Heart left ventricle (tissue), 16 donors: ENCODE results near the gene KCNIP3. TPM values are rescaled to one million over a fixed set of nuclear protein-coding genes. Genes with fewer than 3 reads are reported as not detected.

Experiments
- ATAC-seq, 4 donors: fragments of 200-7000 bp; cut with Tn5 transposase; one replicate each; pipeline ENCODE4 v1.9.1; 2020 to 2022; ENCODE audit warnings: moderate library complexity in 4 of 4, mild to moderate bottlenecking in 3 of 4, moderate number of reproducible peaks in 1 of 4
- DNase-seq, 5 donors: peaks; one replicate each; pipeline ENCODE4 v3.0.0-alpha.2; 2020
- H3K27ac ChIP-seq, 12 donors: fragments of 200-600 bp; sonication (generic) in 4 of 12; one replicate each; pipeline versions ENCODE4 v1.5.0 to v1.8.0; 2016 to 2022; ENCODE audit warnings: mild to moderate bottlenecking in 2 of 12
- H3K27me3 ChIP-seq, 9 donors: fragments of 200-600 bp; sonication (generic) in 2 of 9; one replicate each; pipeline versions ENCODE4 v1.5.1 to v1.8.0; 2016 to 2022; ENCODE audit warnings: mild to moderate bottlenecking in 3 of 9
- H3K36me3 ChIP-seq, 9 donors: fragments of 200-600 bp; sonication (generic) in 2 of 9; one replicate each; pipeline versions ENCODE4 v1.5.0 to v1.8.0; 2018 to 2022; ENCODE audit warnings: mild to moderate bottlenecking in 2 of 9
- H3K4me1 ChIP-seq, 12 donors: fragments of 200-600 bp; sonication (generic) in 4 of 12; one replicate each; pipeline versions ENCODE4 v1.5.0 to v1.8.0; 2016 to 2022; ENCODE audit warnings: mild to moderate bottlenecking in 3 of 12
- H3K4me3 ChIP-seq, 12 donors: fragments of 200-600 bp; sonication (generic) in 4 of 12; one replicate each; pipeline versions ENCODE4 v1.5.0 to v1.8.0; 2017 to 2022; ENCODE audit warnings: mild to moderate bottlenecking in 9 of 12, moderate library complexity in 4 of 12
- H3K9me3 ChIP-seq, 12 donors: fragments of 200-600 bp; sonication (generic) in 4 of 12; one replicate each; pipeline versions ENCODE4 v1.5.0 to v1.8.0; 2016 to 2022; ENCODE audit warnings: mild to moderate bottlenecking in 1 of 12
- POLR2A ChIP-seq, 2 donors: fragments of 450-650 bp; IDR thresholded peaks; one replicate each; pipeline ENCODE4 v1.6.1; 2017; ENCODE audit warnings: antibody characterized with exemption in 2 of 2, mild to moderate bottlenecking in 2 of 2, moderate library complexity in 2 of 2
- WGBS, 4 donors: extraction: QIAGEN DNeasy Blood & Tissue Kit in 2 of 4; methylation state at CpG; one replicate each; pipeline versions ENCODE4 v1.1.5 to v1.1.7; 2013 to 2018; 5-methylcytosine and 5-hydroxymethylcytosine counted together
- intact Hi-C, 10 donors: fragments of 100-400 bp; cut with DNase I; formaldehyde crosslinking; loops; one replicate each; pipeline versions ENCODE4 v1.11.1 to v1.14.2; 2022
- polyA plus RNA-seq, 2 donors: library from polyadenylated mRNA; stranded (reverse); fragments of 200-250 nt; gene quantifications; one replicate each; pipeline ENCODE4 v1.2.3, GENCODE V29; 2013
- total RNA-seq, 9 donors: library from RNA; depleted of rRNA in 2 of 9; stranded (reverse); fragments of >200 nt in 2 of 9; fragmentation: NEBNext Ultra II Directional in 3 of 9; extraction: Animal tissue kit (Norgen Biotek cat#: 25700) in 3 of 9; gene quantifications; one replicate each; pipeline versions ENCODE4 v1.1.0 to v1.2.4, GENCODE V29; 2016 to 2023
- TF ChIP-seq, protein P1 (sequence below), 12 donors: fragments of 200-600 bp; sonication (generic) in 4 of 12; IDR thresholded peaks; one replicate each; pipeline versions ENCODE4 v1.5.0 to v1.8.0; 2018 to 2022; ENCODE audit warnings: antibody characterized with exemption in 12 of 12, mild to moderate bottlenecking in 5 of 12
- donor health status: ischemic (EF 13 %, LVEDD 7.1; RV severe dilation, severe dysfunction).
- donor health status: healthy with polysubstance abuse.
- donor health status: DM: no; HTN: yes; CAD: no.
- donor health status: DM: no; HTN: no; CAD: no.
- donor health status: ischemic (EF 25% LVEDD 6.9; RV normal size, moderate dysfunction).
- donor health status: ischemic (EF 25% LVEDD 5.7; RV mildly dilated, moderate dysfunction).
- donor health status: healthy.
- donor health status: DM: yes; HTN: yes; CAD: no.
- donor health status: ischemic (EF 35%, LVEDD 5.7; RV mildly dilated, moderate dysfunction).
- donor health status: nonischemic (EF 11% LVEDD 7.7; RV severe dilation, severe dysfunction).
- donor health status: DM: yes; HTN: yes; CAD: no.
- donor health status: PGD.
- donor health status: ischemic (EF 29% LVEDD 5.4; RV normal size, mild dysfunction).
- donor health status: nonischemic (EF 23%, LVEDD 6.1; RV moderate dilation, normal function).

The KCNIP3 gene
- total and polyA plus RNA-seq, 11 donors, result 2.7 to 8.3 (median 4.0) TPM

DNA sequence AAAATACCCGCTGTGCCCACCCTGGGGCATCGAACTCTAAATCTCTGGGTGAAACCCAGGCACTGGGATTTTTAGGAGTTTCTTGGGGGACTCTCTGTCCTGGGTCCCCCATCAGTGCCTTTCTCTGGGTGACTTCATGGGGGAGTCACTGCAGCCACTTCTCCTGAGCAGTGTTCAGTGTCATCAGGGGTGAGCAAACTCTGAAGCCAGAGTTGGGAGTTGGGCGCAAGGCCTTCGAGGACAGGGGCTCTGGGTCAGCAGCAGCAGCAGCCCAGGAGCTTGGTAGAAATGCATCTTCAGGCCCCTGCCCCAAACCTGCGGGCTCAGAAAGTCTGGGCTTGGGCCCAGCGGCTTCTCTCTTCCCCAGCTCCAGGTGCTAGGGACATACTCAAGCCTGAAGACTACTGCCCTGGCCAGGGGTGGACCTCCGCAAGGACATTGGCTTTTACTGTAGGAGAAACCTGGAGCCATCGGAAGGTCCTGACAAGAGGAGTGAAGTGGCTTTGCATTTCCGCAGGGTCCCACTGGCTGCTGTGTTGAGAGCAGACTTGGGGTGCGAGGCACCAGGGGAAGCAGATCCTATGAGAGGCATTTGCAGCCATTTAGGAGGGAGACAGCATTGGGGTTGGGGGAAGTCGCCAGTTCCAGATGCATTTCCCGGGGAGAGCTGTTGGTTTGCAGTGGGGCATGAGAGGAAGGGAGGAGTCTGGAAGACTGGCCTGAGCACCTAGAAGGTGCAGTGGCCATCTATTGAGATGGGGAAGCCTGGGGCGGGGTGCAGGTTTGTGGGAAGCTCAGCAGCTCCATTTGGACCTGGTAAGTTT is 53.8 kb downstream of the KCNIP3 start:
- H3K4me1 ChIP-seq, result peaks cover 0 to 20% (median 2%) of the 10 kb centered on the region in 12 donors
- ATAC-seq, result no peak
- H3K36me3 ChIP-seq, result no peaks in the 10 kb centered on the region
- intact Hi-C loops, result no loop called here
- peaks cover 0 to under 1% (median 0%) of the 10 kb centered on the region in 12 donors for H3K9me3 ChIP-seq
- peaks cover 0 to 12% (median 0%) of the 10 kb centered on the region in 9 donors for H3K27me3 ChIP-seq
- DNase-seq, result peak in 2 of 5 donors; percentile 2 to 12
- H3K4me3 ChIP-seq, result no peak overlapping the region
- TF ChIP-seq POLR2A (IDR thresholded peaks at IDR 0.05), result no peak
- TF ChIP-seq, protein P1, sequence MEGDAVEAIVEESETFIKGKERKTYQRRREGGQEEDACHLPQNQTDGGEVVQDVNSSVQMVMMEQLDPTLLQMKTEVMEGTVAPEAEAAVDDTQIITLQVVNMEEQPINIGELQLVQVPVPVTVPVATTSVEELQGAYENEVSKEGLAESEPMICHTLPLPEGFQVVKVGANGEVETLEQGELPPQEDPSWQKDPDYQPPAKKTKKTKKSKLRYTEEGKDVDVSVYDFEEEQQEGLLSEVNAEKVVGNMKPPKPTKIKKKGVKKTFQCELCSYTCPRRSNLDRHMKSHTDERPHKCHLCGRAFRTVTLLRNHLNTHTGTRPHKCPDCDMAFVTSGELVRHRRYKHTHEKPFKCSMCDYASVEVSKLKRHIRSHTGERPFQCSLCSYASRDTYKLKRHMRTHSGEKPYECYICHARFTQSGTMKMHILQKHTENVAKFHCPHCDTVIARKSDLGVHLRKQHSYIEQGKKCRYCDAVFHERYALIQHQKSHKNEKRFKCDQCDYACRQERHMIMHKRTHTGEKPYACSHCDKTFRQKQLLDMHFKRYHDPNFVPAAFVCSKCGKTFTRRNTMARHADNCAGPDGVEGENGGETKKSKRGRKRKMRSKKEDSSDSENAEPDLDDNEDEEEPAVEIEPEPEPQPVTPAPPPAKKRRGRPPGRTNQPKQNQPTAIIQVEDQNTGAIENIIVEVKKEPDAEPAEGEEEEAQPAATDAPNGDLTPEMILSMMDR (IDR thresholded peaks at IDR 0.05), result no peak
- no peak overlapping the region for H3K27ac ChIP-seq
- 87 to 89% (median 88%) methylated on average over 12 to 13 of the region's 13 CpGs for WGBS, 4 donors

DNA sequence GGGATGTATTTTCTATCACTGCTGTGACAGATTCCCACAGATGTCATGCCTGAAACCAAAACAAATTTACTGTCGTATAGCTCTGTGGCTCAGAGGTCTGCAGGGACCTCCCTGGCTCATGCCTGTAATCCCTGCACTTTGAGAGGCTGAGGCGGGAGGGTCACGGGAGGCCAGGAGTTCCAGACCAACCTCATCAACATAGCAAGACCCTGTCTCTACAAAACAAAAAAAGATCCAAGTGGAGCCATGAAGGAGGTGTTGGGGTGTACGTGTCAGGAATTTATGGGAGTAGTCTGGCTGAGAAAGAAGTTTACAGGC is 54.4 kb downstream of the KCNIP3 start:
- H3K4me3 ChIP-seq, result no peak overlapping the region
- 74 to 86% (median 80%) methylated on average over 4 of the region's 4 CpGs for WGBS, 4 donors
- H3K4me1 ChIP-seq, result peaks cover 0 to 18% (median 2%) of the 10 kb centered on the region in 12 donors
- peaks cover 0 to 5% (median 0%) of the 10 kb centered on the region in 12 donors for H3K9me3 ChIP-seq
- TF ChIP-seq POLR2A (IDR thresholded peaks at IDR 0.05), result no peak
- TF ChIP-seq, protein P1 (IDR thresholded peaks at IDR 0.05), result no peak
- no peak overlapping the region for H3K27ac ChIP-seq
- no peaks in the 10 kb centered on the region for H3K36me3 ChIP-seq
- DNase-seq (no peak), ATAC-seq (no peak)
- H3K27me3 ChIP-seq, result peaks cover 0 to 10% (median 0%) of the 10 kb centered on the region in 9 donors
- intact Hi-C loops, result no loop called here

DNA sequence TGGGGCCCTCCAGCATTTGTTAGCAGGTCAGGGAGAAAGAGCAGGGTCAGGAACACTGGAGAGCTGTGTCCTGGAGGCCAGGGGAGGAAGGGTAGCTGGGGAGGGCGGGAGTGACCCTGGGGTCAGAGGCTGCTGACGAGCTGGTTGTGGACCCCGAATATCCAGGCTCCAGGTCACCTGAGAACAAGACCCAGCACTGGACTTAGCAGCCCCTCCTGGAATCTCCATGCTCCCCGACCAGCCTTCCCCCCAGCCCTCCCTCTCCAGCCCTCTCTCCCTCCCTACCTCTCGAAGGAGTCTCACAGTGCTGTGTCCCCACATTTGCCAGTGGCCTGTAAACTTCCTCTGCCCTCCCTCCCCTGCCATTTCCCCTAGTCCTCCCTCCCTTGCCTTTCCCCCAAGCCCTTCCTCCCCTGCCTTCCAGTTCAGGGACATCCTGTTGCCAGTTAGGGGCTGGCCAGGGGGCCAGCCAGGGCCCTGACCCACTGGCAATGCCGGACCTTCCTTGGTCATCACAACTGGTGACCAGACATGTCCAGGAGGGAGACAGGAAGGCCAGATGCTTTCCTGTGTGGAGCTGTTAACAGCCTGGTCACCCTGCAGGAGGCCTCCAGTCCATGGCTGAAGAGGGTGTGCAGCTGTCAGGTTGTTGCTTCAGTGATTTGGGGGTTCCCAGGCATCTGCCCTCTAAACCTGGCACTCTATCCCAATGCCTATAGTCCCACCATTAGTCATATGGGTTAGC is 55.3 kb downstream of the KCNIP3 start:
- TF ChIP-seq POLR2A (IDR thresholded peaks at IDR 0.05), result no peak
- TF ChIP-seq, protein P1 (IDR thresholded peaks at IDR 0.05), result no peak
- intact Hi-C loops, result no loop called here
- H3K4me1 ChIP-seq, result peaks cover 0 to 9% (median 0%) of the 10 kb centered on the region in 12 donors
- WGBS, 4 donors, result 79 to 88% (median 80%) methylated on average over 6 of the region's 6 CpGs
- ATAC-seq (no peak), DNase-seq (peak in 1 of 5 donors; percentile 8)
- H3K36me3 ChIP-seq, result no peaks in the 10 kb centered on the region
- H3K27me3 ChIP-seq, result peaks cover 0 to under 1% (median 0%) of the 10 kb centered on the region in 9 donors
- no peak overlapping the region for H3K4me3 ChIP-seq
- no peak overlapping the region for H3K27ac ChIP-seq
- H3K9me3 ChIP-seq, result peaks cover 0 to 5% (median 0%) of the 10 kb centered on the region in 12 donors

DNA sequence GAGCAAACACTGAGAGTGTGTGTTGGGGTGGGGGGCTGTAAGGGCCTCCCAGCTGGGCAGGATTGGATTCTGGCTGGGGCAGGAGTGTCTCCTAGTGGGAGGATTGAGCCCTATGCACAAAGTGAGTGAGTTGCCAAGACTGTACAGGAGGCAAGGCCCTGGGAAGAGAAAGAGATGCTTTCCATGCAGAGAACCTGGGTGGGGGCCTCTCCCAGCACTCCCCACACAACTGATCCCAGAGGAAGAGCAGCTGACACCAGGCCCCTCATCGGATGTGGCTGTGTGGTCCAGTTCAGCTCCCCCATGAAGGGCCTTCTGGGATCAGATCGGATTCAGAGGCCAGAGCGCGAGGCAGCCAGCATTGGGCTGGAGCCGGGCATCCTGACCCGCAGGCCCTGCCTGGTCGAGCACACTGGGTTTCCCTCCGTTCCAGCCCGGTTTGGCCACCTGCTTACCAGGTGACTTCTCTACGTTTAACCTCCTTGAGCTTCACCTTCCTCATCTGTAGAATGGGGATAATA is 56.0 kb downstream of the KCNIP3 start:
- no peak overlapping the region for H3K4me3 ChIP-seq
- H3K9me3 ChIP-seq, result peaks cover 0 to 5% (median 0%) of the 10 kb centered on the region in 12 donors
- TF ChIP-seq POLR2A (IDR thresholded peaks at IDR 0.05), result no peak
- TF ChIP-seq, protein P1 (IDR thresholded peaks at IDR 0.05), result no peak
- ATAC-seq (no peak), DNase-seq (peak in 2 of 5 donors; percentile 4 to 12)
- no peaks in the 10 kb centered on the region for H3K27me3 ChIP-seq
- intact Hi-C loops, result no loop called here
- H3K36me3 ChIP-seq, result no peaks in the 10 kb centered on the region
- WGBS, 4 donors, result 85 to 93% (median 88%) methylated on average over 10 of the region's 10 CpGs
- H3K4me1 ChIP-seq, result peaks cover 0 to 2% (median 0%) of the 10 kb centered on the region in 12 donors
- H3K27ac ChIP-seq, result no peak overlapping the region
